Ovary (tissue), 3 donors: ENCODE results near the gene IL1RN.

Experiments used
- EP300 ChIP-seq: sonication (generic); formaldehyde crosslinking; IDR thresholded peaks from one replicate; pipeline ENCODE4 v1.6.1; 2017; ENCODE audit warnings: antibody characterized with exemption
- POLR2A ChIP-seq: fragments of 450-650 bp; IDR thresholded peaks from one replicate; pipeline ENCODE4 v1.6.1; 2017; ENCODE audit warnings: antibody characterized with exemption, mild to moderate bottlenecking, moderate library complexity
- TF ChIP-seq, protein P1 (sequence below), 3 donors: fragments of 450-650 bp in 2 of 3; fragments of 200-600 bp in 1 of 3; IDR thresholded peaks; one replicate each; pipeline versions ENCODE4 v1.5.1 to v1.8.0; 2016 to 2022; ENCODE audit warnings: antibody characterized with exemption in 3 of 3, mild to moderate bottlenecking in 1 of 3
- donor health status: DM: no; HTN: no; CAD: no.

DNA sequence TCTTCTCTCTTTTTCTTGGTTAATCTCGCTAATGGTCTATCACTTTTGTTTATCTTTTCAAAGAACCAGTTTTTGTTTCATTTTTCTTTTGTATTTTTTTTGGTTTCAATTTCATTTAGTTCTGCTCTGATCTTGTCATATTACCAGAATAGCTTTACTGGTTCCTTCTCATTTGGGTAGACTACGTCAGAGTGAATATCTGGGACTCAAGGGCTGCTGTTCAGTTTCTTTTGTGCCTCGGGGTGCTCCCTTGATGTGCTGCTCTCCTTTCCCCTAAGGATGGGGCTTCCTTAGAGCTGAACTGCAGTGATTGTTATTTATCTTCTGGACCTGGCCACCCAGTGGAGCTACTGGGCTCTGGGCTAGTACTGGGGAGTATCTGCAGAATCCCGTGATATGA, 29.4 kb upstream of the IL1RN start:
- TF ChIP-seq, protein P1, sequence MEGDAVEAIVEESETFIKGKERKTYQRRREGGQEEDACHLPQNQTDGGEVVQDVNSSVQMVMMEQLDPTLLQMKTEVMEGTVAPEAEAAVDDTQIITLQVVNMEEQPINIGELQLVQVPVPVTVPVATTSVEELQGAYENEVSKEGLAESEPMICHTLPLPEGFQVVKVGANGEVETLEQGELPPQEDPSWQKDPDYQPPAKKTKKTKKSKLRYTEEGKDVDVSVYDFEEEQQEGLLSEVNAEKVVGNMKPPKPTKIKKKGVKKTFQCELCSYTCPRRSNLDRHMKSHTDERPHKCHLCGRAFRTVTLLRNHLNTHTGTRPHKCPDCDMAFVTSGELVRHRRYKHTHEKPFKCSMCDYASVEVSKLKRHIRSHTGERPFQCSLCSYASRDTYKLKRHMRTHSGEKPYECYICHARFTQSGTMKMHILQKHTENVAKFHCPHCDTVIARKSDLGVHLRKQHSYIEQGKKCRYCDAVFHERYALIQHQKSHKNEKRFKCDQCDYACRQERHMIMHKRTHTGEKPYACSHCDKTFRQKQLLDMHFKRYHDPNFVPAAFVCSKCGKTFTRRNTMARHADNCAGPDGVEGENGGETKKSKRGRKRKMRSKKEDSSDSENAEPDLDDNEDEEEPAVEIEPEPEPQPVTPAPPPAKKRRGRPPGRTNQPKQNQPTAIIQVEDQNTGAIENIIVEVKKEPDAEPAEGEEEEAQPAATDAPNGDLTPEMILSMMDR (IDR thresholded peaks at IDR 0.05), result no peak
- TF ChIP-seq POLR2A, result no peak
- TF ChIP-seq EP300, result no peak
